OCI-LY7 (cell line): ENCODE results near the gene FRMPD2. TPM values are rescaled to one million over a fixed set of nuclear protein-coding genes. Genes with fewer than 3 reads are reported as not detected.
"Not testable (repeated sequence)": the region's sequence is repeated elsewhere in the genome, so short reads cannot be mapped to it uniquely, and the experiment has no call there.

ENCODE experiments used
- BruUV-seq: library from RNA; stranded (reverse); fragments of 400-500 nt; replicated peaks from 2 replicates; lab custom pipeline; 2021; lab: Mats Ljungman, UMichigan
- CTCF ChIA-PET: fragments of 300-600 bp; sonication (Branson Sonifier 250); formaldehyde crosslinking; loops from one replicate; lab custom pipeline; 2022; ENCODE audit warnings: antibody characterized with exemption; ENCODE audit not compliant: unreplicated experiment; lab: Charles Lee
- POLR2A ChIA-PET: fragments of 300-600 bp; sonication (Branson Sonifier 250); formaldehyde crosslinking; loops from one replicate; lab custom pipeline; 2022; ENCODE audit warnings: antibody characterized with exemption; lab: Charles Lee
- DNase-seq: peaks from one replicate; pipeline ENCODE4 v3.0.0-alpha.2; 2015; ENCODE audit warnings: low spot score
- H2AFZ ChIP-seq: fragments of 200-600 bp; sonication (generic), shearing (Covaris generic); 2 replicates; pipeline ENCODE4 v1.6.1; 2014; ENCODE audit warnings: mild to moderate bottlenecking, antibody characterized with exemption, low read length, moderate library complexity
- H3K27ac ChIP-seq: fragments of 200-600 bp; sonication (generic); 2 replicates; pipeline ENCODE4 v1.5.1; 2014; ENCODE audit warnings: mixed run types, low read depth, mild to moderate bottlenecking, moderate library complexity, low read length, inconsistent platforms; ENCODE audit not compliant: poor library complexity, severe bottlenecking
- H3K36me3 ChIP-seq: fragments of 200-600 bp; sonication (generic); 2 replicates; pipeline ENCODE4 v1.6.1; 2014; ENCODE audit warnings: mild to moderate bottlenecking, antibody characterized with exemption, low read length, moderate library complexity, mixed read lengths; ENCODE audit not compliant: insufficient read depth
- H3K4me1 ChIP-seq: fragments of 200-600 bp; sonication (generic); 2 replicates; pipeline ENCODE4 v1.5.1; 2014; ENCODE audit warnings: mild to moderate bottlenecking, low read length; ENCODE audit not compliant: insufficient read depth, poor library complexity, severe bottlenecking
- H3K4me2 ChIP-seq: fragments of 200-600 bp; sonication (generic); 2 replicates; pipeline ENCODE4 v1.6.1; 2014; ENCODE audit warnings: mild to moderate bottlenecking, low read length
- H3K4me3 ChIP-seq: fragments of 200-600 bp; sonication (generic); 2 replicates; pipeline ENCODE4 v1.5.1; 2014; ENCODE audit warnings: mild to moderate bottlenecking, low read depth, low read length; ENCODE audit not compliant: poor library complexity, severe bottlenecking
- H3K79me2 ChIP-seq: fragments of 200-600 bp; sonication (generic); 2 replicates; pipeline ENCODE4 v1.6.1; 2016; ENCODE audit warnings: low read depth, mild to moderate bottlenecking, low read length, moderate library complexity, mixed read lengths; ENCODE audit not compliant: insufficient read depth
- H3K9me2 ChIP-seq: fragments of 200-600 bp; sonication (generic); 2 replicates; pipeline ENCODE4 v1.6.1; 2016; ENCODE audit warnings: mild to moderate bottlenecking, low read length, mixed read lengths; ENCODE audit not compliant: insufficient read depth
- H3K9me3 ChIP-seq: fragments of 200-600 bp; sonication (generic); 2 replicates; pipeline ENCODE4 v1.6.1; 2014; ENCODE audit warnings: mild to moderate bottlenecking, mixed run types, low read length, mixed read lengths
- H4K20me1 ChIP-seq: fragments of 200-600 bp; sonication (generic); 2 replicates; pipeline ENCODE4 v1.6.1; 2014; ENCODE audit warnings: mild to moderate bottlenecking, antibody characterized with exemption, low read length, moderate library complexity, mixed read lengths; ENCODE audit not compliant: insufficient read depth
- EZH2phosphoT487 ChIP-seq: fragments of 200-600 bp; sonication (generic); IDR thresholded peaks from 2 replicates; pipeline ENCODE4 v1.6.1; 2018; ENCODE audit warnings: low read depth, borderline replicate concordance, mild to moderate bottlenecking, mixed run types, antibody characterized with exemption, low read length, moderate library complexity, mixed read lengths
- intact Hi-C: fragments of 100-400 bp; cut with micrococcal nuclease; formaldehyde crosslinking; loops from one replicate; pipeline ENCODE4 v1.10.0; 2022; ENCODE audit not compliant: unreplicated experiment
- total RNA-seq, 2 experiments: library from RNA; depleted of rRNA in 1 of 2; stranded (reverse); fragments of >200 nt in 1 of 2; shearing (Covaris generic) in 1 of 2; gene quantifications; 2 replicates each; pipeline ENCODE4 v1.2.3, GENCODE V29; 2014 to 2022
- TF ChIP-seq, protein P1 (sequence below): fragments of 200-600 bp; sonication (generic); conservative IDR thresholded peaks from 2 replicates; pipeline ENCODE4 v1.5.1; 2014; ENCODE audit warnings: mild to moderate bottlenecking, antibody characterized with exemption, low read length, moderate library complexity, mixed read lengths

Gene FRMPD2
- total RNA-seq, 2 experiments from 2014 or later, result not detected

DNA sequence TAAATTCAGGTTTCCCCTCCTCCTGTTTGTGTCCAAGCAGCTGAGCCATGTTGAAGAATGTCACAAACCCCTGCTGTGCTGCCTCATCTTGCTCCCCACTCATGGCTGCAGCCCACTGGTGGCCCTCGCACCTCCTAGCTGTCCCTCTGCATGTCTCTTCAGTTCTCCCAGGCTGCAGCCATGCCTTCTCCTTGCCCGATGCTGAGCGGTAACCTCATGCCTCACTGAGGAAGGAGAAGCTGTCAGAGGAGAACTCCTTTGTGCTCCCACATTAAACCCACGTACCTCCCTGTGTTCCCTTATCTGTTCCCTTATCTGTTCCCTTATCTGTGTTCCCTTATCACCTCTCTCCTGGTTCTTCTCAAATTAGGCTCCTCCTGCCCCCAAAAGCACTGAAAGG is 10.3 kb upstream of the FRMPD2 start:
- Histone ChIP-seq H3K79me2 (no peaks in the 10 kb centered on the region), H3K9me3 (0 out of 2 replicates have a peak, but pooled peaks cover 7% of the 10 kb centered on the region), H2AFZ (no peak overlapping the region), H3K36me3 (no peaks in the 10 kb centered on the region), H3K27ac (no peak overlapping the region), H4K20me1 (no peaks in the 10 kb centered on the region), H3K9me2 (no peaks in the 10 kb centered on the region), H3K4me3 (no peak overlapping the region), H3K4me1 (no peaks in the 10 kb centered on the region), H3K4me2 (no peak overlapping the region)
- no TSS peak for BruUV-seq
- no peak for TF ChIP-seq EZH2phosphoT487
- TF ChIP-seq, protein P1, sequence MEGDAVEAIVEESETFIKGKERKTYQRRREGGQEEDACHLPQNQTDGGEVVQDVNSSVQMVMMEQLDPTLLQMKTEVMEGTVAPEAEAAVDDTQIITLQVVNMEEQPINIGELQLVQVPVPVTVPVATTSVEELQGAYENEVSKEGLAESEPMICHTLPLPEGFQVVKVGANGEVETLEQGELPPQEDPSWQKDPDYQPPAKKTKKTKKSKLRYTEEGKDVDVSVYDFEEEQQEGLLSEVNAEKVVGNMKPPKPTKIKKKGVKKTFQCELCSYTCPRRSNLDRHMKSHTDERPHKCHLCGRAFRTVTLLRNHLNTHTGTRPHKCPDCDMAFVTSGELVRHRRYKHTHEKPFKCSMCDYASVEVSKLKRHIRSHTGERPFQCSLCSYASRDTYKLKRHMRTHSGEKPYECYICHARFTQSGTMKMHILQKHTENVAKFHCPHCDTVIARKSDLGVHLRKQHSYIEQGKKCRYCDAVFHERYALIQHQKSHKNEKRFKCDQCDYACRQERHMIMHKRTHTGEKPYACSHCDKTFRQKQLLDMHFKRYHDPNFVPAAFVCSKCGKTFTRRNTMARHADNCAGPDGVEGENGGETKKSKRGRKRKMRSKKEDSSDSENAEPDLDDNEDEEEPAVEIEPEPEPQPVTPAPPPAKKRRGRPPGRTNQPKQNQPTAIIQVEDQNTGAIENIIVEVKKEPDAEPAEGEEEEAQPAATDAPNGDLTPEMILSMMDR, result no peak
- intact Hi-C loops, result no loop called here
- POLR2A ChIA-PET, result no interaction called here
- DNase-seq, result no peak
- CTCF ChIA-PET, result no interaction called here

DNA sequence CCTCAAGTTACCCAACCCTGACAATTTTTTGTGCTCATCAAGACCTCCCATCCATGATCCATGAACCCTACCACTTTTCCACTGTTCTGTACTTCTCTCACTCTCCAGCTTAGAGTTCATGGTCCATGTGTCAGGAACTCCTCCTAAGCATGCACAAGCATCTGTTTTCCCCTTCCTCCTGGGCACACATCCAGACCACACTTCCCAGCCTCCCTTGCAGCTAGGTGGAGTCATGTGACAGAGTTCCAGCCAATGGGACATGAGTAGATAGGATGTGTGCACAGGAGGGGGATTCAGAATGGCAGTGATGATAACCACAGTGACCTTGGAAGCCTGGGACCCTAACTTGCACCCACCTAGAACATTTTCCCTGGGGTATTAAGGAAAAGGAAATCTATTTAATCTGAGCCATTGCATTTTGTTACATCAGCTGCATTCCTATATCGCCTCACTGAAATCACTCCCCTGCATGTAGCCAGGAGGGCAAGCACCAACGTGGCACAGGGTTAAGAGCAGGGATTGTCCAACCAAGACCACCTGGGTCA is 9.6 kb upstream of the FRMPD2 start:
- no peak overlapping the region for H3K4me2 ChIP-seq
- ChIA-PET CTCF (no interaction called here), POLR2A (no interaction called here)
- no peak overlapping the region for H2AFZ ChIP-seq
- no peak for DNase-seq
- no peaks in the 10 kb centered on the region for H4K20me1 ChIP-seq
- no TSS peak for BruUV-seq
- H3K9me2 ChIP-seq, result no peaks in the 10 kb centered on the region
- H3K79me2 ChIP-seq, result no peaks in the 10 kb centered on the region
- H3K36me3 ChIP-seq, result no peaks in the 10 kb centered on the region
- 0 out of 2 replicates have a peak, but pooled peaks cover 7% of the 10 kb centered on the region for H3K9me3 ChIP-seq
- no peak overlapping the region for H3K4me3 ChIP-seq
- intact Hi-C loops, result no loop called here
- TF ChIP-seq, protein P1, result no peak
- TF ChIP-seq EZH2phosphoT487, result no peak
- no peak overlapping the region for H3K27ac ChIP-seq
- no peaks in the 10 kb centered on the region for H3K4me1 ChIP-seq

DNA sequence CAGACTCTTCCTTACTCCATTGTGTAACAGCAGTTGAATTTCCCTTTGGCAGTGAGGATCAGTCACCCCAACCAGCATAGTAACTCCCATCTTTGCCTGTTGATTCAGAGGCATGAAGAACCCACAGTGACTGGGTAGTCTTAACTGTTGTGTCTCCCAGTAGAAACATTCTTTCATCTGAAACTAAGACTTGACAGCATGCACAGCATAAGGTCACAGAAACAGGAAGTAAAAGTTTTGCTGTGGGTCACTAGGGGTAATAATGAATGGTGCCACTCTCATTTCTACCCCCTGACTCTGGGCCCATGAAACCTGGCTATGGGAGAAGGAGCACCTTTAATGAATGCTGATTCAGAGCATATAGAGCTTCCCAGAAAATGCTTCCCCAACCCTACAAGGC is 8.3 kb upstream of the FRMPD2 start:
- POLR2A ChIA-PET, result no interaction called here
- Histone ChIP-seq H4K20me1 (no peaks in the 10 kb centered on the region), H3K4me3 (no peak overlapping the region), H3K27ac (no peak overlapping the region), H3K4me1 (no peaks in the 10 kb centered on the region), H3K36me3 (no peaks in the 10 kb centered on the region), H2AFZ (no peak overlapping the region), H3K9me2 (no peaks in the 10 kb centered on the region), H3K9me3 (0 out of 2 replicates have a peak, but pooled peaks cover 7% of the 10 kb centered on the region), H3K4me2 (no peak overlapping the region), H3K79me2 (no peaks in the 10 kb centered on the region)
- no TSS peak for BruUV-seq
- no peak for TF ChIP-seq EZH2phosphoT487
- TF ChIP-seq, protein P1, result no peak
- CTCF ChIA-PET, result no interaction called here
- intact Hi-C loops, result no loop called here
- DNase-seq, result no peak

DNA sequence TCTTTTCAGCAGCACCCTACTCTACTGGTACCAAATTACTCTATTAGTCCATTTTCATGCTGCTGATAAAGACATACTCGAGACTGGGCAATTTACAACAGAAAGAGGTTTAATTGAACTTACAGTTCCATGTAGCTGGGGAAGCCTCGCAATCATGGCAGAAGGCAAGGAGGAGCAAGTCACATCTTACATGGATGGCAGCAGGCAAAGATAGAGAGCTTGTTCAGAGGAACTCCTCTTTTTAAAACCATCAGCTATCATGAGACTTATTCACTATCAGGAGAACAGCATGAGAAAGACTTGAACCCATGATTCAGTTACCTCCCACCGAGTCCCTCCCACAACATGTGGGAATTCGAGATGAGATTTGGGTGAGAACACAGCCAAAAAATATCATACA is 7.2 kb upstream of the FRMPD2 start:
- H3K9me3 ChIP-seq, H3K4me3 ChIP-seq, H3K4me2 ChIP-seq, CTCF ChIA-PET, H4K20me1 ChIP-seq, H3K36me3 ChIP-seq, BruUV-seq, DNase-seq, intact Hi-C loops, H3K4me1 ChIP-seq, H2AFZ ChIP-seq, H3K27ac ChIP-seq, POLR2A ChIA-PET, H3K9me2 ChIP-seq, H3K79me2 ChIP-seq: not testable (repeated sequence)
